HepG2 (cell line): ENCODE results near the gene PNMA6F. TPM values are rescaled to one million over a fixed set of nuclear protein-coding genes. Genes with fewer than 3 reads are reported as not detected.

Experiments
- ATAC-seq: fragments of 200-7000 bp; cut with Tn5 transposase; 3 replicates; pipeline ENCODE4 v1.9.1; 2020; ENCODE audit warnings: mild to moderate bottlenecking, moderate library complexity
- BruUV-seq: library from RNA; stranded (reverse); fragments of 400-500 nt; replicated peaks from 2 replicates; lab custom pipeline; 2021; lab: Mats Ljungman, UMichigan
- CTCF ChIA-PET: fragments of 300-600 bp; formaldehyde crosslinking; extraction: SDS; loops from one replicate; lab custom pipeline; 2021; ENCODE audit warnings: low total read pairs, inconsistent platforms, low intra/inter-chr PET ratio; lab: Yijun Ruan, JAX
- POLR2A ChIA-PET: fragments of 350-600 bp; sonication (Branson Sonifier 250); formaldehyde crosslinking; loops from one replicate; lab custom pipeline; 2020; ENCODE audit warnings: antibody characterized with exemption, inconsistent platforms; lab: Yijun Ruan, JAX
- DNase-seq: peaks from one replicate; pipeline ENCODE4 v3.0.0-alpha.2; 2015; ENCODE audit warnings: low spot score
- FAIRE-seq: peaks from 3 replicates; lab custom pipeline; 2011; peaks lifted over from hg19 to GRCh38; lab: Jason Lieb, UNC
- H2AFZ ChIP-seq: one replicate; pipeline ENCODE4 v1.6.1; 2011; ENCODE audit warnings: low read length, inconsistent platforms
- H3K27ac ChIP-seq: fragments of 300-600 bp; 3 replicates; pipeline ENCODE4 v1.8.0; 2011; ENCODE audit warnings: mixed run types, mild to moderate bottlenecking, mixed read lengths, low read length, inconsistent platforms; ENCODE audit not compliant: insufficient read depth; ENCODE audit errors: extremely low read length
- H3K27me3 ChIP-seq, 2 experiments: fragments of 200-600 bp in 1 of 2; 2 replicates in 1 of 2; 3 replicates in 1 of 2; pipeline versions ENCODE4 v1.6.0 to v1.8.0; 2011; ENCODE audit warnings: low read length in 2 of 2, mild to moderate bottlenecking in 2 of 2, moderate library complexity in 2 of 2, inconsistent platforms in 1 of 2; ENCODE audit not compliant: insufficient read depth in 2 of 2, control insufficient read depth in 1 of 2
- H3K36me3 ChIP-seq, 2 experiments: fragments of 200-600 bp in 1 of 2; replicated peaks in 1 of 2; 2 replicates in 1 of 2; 3 replicates in 1 of 2; pipeline versions ENCODE4 v1.5.1 to v1.8.0; 2011; ENCODE audit warnings: low read length in 2 of 2, inconsistent platforms in 1 of 2; ENCODE audit not compliant: insufficient read depth in 2 of 2, control insufficient read depth in 1 of 2
- H3K4me1 ChIP-seq: 2 replicates; pipeline ENCODE4 v1.5.1; 2012; ENCODE audit warnings: low read length, inconsistent platforms; ENCODE audit not compliant: insufficient read depth
- H3K4me2 ChIP-seq: 2 replicates; pipeline ENCODE4 v1.6.0; 2011; ENCODE audit warnings: low read depth, low read length, inconsistent platforms
- H3K4me3 ChIP-seq, 3 experiments: fragments of 200-600 bp in 1 of 3; sonication (generic), shearing (Covaris generic) in 1 of 3; replicated peaks in 1 of 3; 2 replicates each; pipeline ENCODE4 v1.5.1; 2011 to 2016; ENCODE audit warnings: low read length in 3 of 3, inconsistent platforms in 2 of 3, low read depth in 2 of 3, mild to moderate bottlenecking in 2 of 3, control low read depth in 1 of 3, mixed read lengths in 1 of 3; ENCODE audit not compliant: insufficient read depth in 1 of 3
- H3K79me2 ChIP-seq: one replicate; pipeline ENCODE4 v1.6.1; 2011; ENCODE audit warnings: low read length, inconsistent platforms; ENCODE audit not compliant: insufficient read depth
- H3K9ac ChIP-seq: 2 replicates; pipeline ENCODE4 v1.6.0; 2011; ENCODE audit warnings: mild to moderate bottlenecking, low read depth, low read length, inconsistent platforms; ENCODE audit not compliant: insufficient read depth
- H3K9me3 ChIP-seq: 2 replicates; pipeline ENCODE4 v1.5.1; 2012; ENCODE audit warnings: mild to moderate bottlenecking, low read length
- H4K20me1 ChIP-seq: 2 replicates; pipeline ENCODE4 v1.6.0; 2011; ENCODE audit warnings: inconsistent platforms, mild to moderate bottlenecking, low read length, moderate library complexity; ENCODE audit not compliant: insufficient read depth
- EEA1 ChIP-seq: sonication (generic); formaldehyde crosslinking; IDR thresholded peaks from 2 replicates; pipeline ENCODE4 v1.5.1; 2020; ENCODE audit warnings: mild to moderate bottlenecking, missing genetic modification reagents, borderline replicate concordance
- KDM5B ChIP-seq: sonication (generic); formaldehyde crosslinking; IDR thresholded peaks from 2 replicates; pipeline ENCODE4 v1.4.0; 2020; ENCODE audit warnings: missing genetic modification reagents, mild to moderate bottlenecking, borderline replicate concordance
- KLF12 ChIP-seq: sonication (generic); formaldehyde crosslinking; IDR thresholded peaks from 2 replicates; pipeline ENCODE4 v1.4.0; 2020; ENCODE audit warnings: missing genetic modification reagents, borderline replicate concordance
- KMT2A ChIP-seq: sonication (generic); formaldehyde crosslinking; IDR thresholded peaks from 2 replicates; pipeline ENCODE4 v1.4.0; 2020; ENCODE audit warnings: missing genetic modification reagents
- MXI1 ChIP-seq: IDR thresholded peaks from 3 replicates; pipeline ENCODE4 v1.6.1; 2012; ENCODE audit warnings: low read depth, low read length, inconsistent platforms, borderline replicate concordance
- POLR2G ChIP-seq: fragments of 200-400 bp; formaldehyde crosslinking; IDR thresholded peaks from 2 replicates; pipeline ENCODE4 v1.6.1; 2018; ENCODE audit warnings: mild to moderate bottlenecking, low read depth, low read length, moderate library complexity
- TARDBP ChIP-seq: sonication (generic); formaldehyde crosslinking; IDR thresholded peaks from 2 replicates; pipeline ENCODE4 v1.8.0; 2022; ENCODE audit warnings: mild to moderate bottlenecking, missing genetic modification reagents
- ZBTB7A ChIP-seq: sonication (generic); formaldehyde crosslinking; IDR thresholded peaks from 2 replicates; pipeline ENCODE4 v1.8.0; 2022; ENCODE audit warnings: mild to moderate bottlenecking, missing genetic modification reagents
- ZFP82 ChIP-seq: sonication (generic); formaldehyde crosslinking; IDR thresholded peaks from 2 replicates; pipeline ENCODE4 v1.5.1; 2020; ENCODE audit warnings: mild to moderate bottlenecking, missing genetic modification reagents, borderline replicate concordance
- ZNF550 ChIP-seq: sonication (generic); formaldehyde crosslinking; IDR thresholded peaks from 2 replicates; pipeline ENCODE4 v1.4.0; 2020; ENCODE audit warnings: mild to moderate bottlenecking, missing genetic modification reagents, borderline replicate concordance
- ZNF564 ChIP-seq: sonication (generic); formaldehyde crosslinking; IDR thresholded peaks from 2 replicates; pipeline ENCODE4 v1.8.1; 2023; ENCODE audit warnings: mild to moderate bottlenecking, missing genetic modification reagents
- WGBS: methylation state at CpG from one replicate; pipeline ENCODE4 v1.1.6; 2017; ENCODE audit warnings: low lambda C conversion rate; 5-methylcytosine and 5-hydroxymethylcytosine counted together
- in situ Hi-C: cut with HindIII; loops from 2 replicates; pipeline ENCODE4 v1.10.0; 2017; ENCODE audit warnings: low pct_unique_long_range_greater_than_20kb; ENCODE audit not compliant: extremely low pct_ligation_motif_present
- intact Hi-C: fragments of 100-400 bp; cut with micrococcal nuclease; formaldehyde crosslinking; loops from one replicate; pipeline ENCODE4 v1.10.0; 2022; ENCODE audit not compliant: unreplicated experiment
- polyA plus RNA-seq, 8 experiments: library from polyadenylated mRNA; depleted of rRNA in 3 of 8; stranded (reverse) in 7 of 8; unstranded in 1 of 8; fragments of >200 nt; fragmentation: Illumina TruSeq in 4 of 8; extraction: Trizol in 4 of 8; gene quantifications; 2 replicates each; pipeline versions ENCODE4 v1.2.1 to v1.2.3, GENCODE V29; 2011 to 2016; ENCODE audit warnings: low read depth in 4 of 8, missing spikeins in 1 of 8, mixed read lengths in 1 of 8; ENCODE audit not compliant: insufficient read depth in 1 of 8
- total RNA-seq, 5 experiments: library from RNA; depleted of rRNA; stranded (reverse); fragments of >200 nt; fragmentation: Illumina TruSeq; extraction: Trizol; gene quantifications; 2 replicates each; pipeline ENCODE4 v1.2.3, GENCODE V29; 2016; ENCODE audit warnings: low read depth in 1 of 5
- TF ChIP-seq, protein P1 (sequence below): sonication (generic); formaldehyde crosslinking; IDR thresholded peaks from 2 replicates; pipeline ENCODE4 v1.8.0; 2022; ENCODE audit warnings: missing genetic modification reagents, mild to moderate bottlenecking, moderate library complexity, borderline replicate concordance
- TF ChIP-seq, protein P2 (sequence below): sonication (generic); formaldehyde crosslinking; IDR thresholded peaks from 2 replicates; pipeline ENCODE4 v1.4.0; 2020; ENCODE audit warnings: missing genetic modification reagents
- TF ChIP-seq, protein P3 (sequence below): sonication (generic); formaldehyde crosslinking; IDR thresholded peaks from 2 replicates; pipeline ENCODE4 v1.5.0; 2020; ENCODE audit warnings: mild to moderate bottlenecking, missing genetic modification reagents
- TF ChIP-seq, protein P4 (sequence below): sonication (generic); formaldehyde crosslinking; IDR thresholded peaks from 2 replicates; pipeline ENCODE4 v1.5.1; 2020; ENCODE audit warnings: mild to moderate bottlenecking, missing genetic modification reagents, moderate library complexity

The PNMA6F gene
- total and polyA plus RNA-seq, 2 of the 13 experiments (the other 11 are each of a cell fraction or from before 2014, with no cell fraction given) = not detected

DNA sequence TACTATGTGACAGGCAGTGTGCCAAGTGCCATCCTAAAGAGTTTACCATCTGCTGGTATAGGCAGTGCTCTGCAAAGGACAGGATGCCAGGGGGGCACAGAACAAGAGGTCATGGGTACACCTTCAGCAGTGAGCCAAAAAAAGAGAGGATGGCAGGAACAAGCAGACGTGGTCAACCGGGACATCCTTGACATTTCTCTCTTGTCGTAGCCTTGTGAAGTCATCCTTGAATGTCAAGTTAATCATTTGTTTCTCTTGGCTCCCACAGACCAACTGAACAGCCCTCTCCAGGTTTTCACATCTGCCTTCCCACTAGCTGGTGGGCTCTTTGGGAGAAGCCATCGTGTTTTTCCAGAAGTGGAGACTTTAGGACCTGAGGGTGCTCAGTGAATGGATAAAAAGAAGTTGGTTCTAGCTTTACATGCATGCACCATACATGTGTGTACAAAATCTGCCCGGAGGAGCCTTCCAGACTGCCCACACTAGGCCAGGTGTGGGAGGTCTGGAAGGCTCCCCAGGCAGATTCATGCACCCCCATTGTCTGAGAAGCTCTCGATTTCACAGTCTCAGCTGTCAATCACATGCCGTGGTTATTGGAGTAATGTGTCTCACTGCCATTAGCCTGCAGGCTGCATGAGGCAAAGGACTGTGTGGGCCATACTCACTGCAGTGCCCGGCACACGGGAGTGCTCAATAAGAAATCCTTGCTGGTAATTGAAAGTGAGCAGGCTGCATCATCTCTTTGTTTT, 16.4 kb downstream of the PNMA6F start:
- no peak for ATAC-seq
- no peaks in the 10 kb centered on the region for H3K4me1 ChIP-seq
- BruUV-seq = no TSS peak
- 0% methylated on average over 3 of the region's 9 CpGs for WGBS
- intact Hi-C loops = no loop called here
- no peak for DNase-seq
- POLR2A ChIA-PET = no interaction called here
- no peaks in the 10 kb centered on the region; a peak in 1 of 5 replicates for H3K27me3 ChIP-seq
- no peaks in the 10 kb centered on the region for H3K79me2 ChIP-seq
- H2AFZ ChIP-seq = no peak overlapping the region
- CTCF ChIA-PET = no interaction called here
- H3K4me3 ChIP-seq = no peak overlapping the region
- no peaks in the 10 kb centered on the region for H3K36me3 ChIP-seq
- no peak for FAIRE-seq
- no peaks in the 10 kb centered on the region for H4K20me1 ChIP-seq
- H3K4me2 ChIP-seq = no peak overlapping the region
- in situ Hi-C loops = no loop called here
- H3K9me3 ChIP-seq = no peaks in the 10 kb centered on the region
- no peak overlapping the region for H3K9ac ChIP-seq
- no peak overlapping the region for H3K27ac ChIP-seq
- TF ChIP-seq ZBTB7A (CRISPR knock-in tag) = no peak
- TF ChIP-seq MXI1 = no peak
- no peak for TF ChIP-seq KDM5B (CRISPR knock-in tag)
- no peak for TF ChIP-seq ZNF550 (CRISPR knock-in tag)
- no peak for TF ChIP-seq ZNF564 (CRISPR knock-in tag)
- TF ChIP-seq EEA1 (CRISPR knock-in tag) = no peak
- TF ChIP-seq, protein P1, sequence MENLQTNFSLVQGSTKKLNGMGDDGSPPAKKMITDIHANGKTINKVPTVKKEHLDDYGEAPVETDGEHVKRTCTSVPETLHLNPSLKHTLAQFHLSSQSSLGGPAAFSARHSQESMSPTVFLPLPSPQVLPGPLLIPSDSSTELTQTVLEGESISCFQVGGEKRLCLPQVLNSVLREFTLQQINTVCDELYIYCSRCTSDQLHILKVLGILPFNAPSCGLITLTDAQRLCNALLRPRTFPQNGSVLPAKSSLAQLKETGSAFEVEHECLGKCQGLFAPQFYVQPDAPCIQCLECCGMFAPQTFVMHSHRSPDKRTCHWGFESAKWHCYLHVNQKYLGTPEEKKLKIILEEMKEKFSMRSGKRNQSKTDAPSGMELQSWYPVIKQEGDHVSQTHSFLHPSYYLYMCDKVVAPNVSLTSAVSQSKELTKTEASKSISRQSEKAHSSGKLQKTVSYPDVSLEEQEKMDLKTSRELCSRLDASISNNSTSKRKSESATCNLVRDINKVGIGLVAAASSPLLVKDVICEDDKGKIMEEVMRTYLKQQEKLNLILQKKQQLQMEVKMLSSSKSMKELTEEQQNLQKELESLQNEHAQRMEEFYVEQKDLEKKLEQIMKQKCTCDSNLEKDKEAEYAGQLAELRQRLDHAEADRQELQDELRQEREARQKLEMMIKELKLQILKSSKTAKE = no peak
- TF ChIP-seq, protein P2, sequence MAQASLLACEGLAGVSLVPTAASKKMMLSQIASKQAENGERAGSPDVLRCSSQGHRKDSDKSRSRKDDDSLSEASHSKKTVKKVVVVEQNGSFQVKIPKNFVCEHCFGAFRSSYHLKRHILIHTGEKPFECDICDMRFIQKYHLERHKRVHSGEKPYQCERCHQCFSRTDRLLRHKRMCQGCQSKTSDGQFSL (CRISPR knock-in tag) = no peak
- TF ChIP-seq ZFP82 (CRISPR knock-in tag) = no peak
- TF ChIP-seq POLR2G = no peak
- TF ChIP-seq KMT2A (CRISPR knock-in tag) = no peak
- TF ChIP-seq TARDBP = no peak
- TF ChIP-seq, protein P3, sequence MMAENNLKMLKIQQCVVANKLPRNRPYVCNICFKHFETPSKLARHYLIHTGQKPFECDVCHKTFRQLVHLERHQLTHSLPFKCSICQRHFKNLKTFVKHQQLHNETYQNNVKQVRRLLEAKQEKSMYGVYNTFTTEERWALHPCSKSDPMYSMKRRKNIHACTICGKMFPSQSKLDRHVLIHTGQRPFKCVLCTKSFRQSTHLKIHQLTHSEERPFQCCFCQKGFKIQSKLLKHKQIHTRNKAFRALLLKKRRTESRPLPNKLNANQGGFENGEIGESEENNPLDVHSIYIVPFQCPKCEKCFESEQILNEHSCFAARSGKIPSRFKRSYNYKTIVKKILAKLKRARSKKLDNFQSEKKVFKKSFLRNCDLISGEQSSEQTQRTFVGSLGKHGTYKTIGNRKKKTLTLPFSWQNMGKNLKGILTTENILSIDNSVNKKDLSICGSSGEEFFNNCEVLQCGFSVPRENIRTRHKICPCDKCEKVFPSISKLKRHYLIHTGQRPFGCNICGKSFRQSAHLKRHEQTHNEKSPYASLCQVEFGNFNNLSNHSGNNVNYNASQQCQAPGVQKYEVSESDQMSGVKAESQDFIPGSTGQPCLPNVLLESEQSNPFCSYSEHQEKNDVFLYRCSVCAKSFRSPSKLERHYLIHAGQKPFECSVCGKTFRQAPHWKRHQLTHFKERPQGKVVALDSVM (CRISPR knock-in tag) = no peak
- TF ChIP-seq KLF12 (CRISPR knock-in tag) = no peak
- TF ChIP-seq, protein P4, sequence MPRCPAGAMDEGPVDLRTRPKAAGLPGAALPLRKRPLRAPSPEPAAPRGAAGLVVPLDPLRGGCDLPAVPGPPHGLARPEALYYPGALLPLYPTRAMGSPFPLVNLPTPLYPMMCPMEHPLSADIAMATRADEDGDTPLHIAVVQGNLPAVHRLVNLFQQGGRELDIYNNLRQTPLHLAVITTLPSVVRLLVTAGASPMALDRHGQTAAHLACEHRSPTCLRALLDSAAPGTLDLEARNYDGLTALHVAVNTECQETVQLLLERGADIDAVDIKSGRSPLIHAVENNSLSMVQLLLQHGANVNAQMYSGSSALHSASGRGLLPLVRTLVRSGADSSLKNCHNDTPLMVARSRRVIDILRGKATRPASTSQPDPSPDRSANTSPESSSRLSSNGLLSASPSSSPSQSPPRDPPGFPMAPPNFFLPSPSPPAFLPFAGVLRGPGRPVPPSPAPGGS (CRISPR knock-in tag) = no peak
